Trophoblast cell (in vitro differentiated cells and primary cell): ENCODE results near the gene SENP5.
"Not testable (repeated sequence)": the region's sequence is repeated elsewhere in the genome, so short reads cannot be mapped to it uniquely, and the experiment has no call there.

Source experiments
- DNase-seq, 2 donors: peaks; one replicate each; pipeline ENCODE4 v3.0.0-alpha.2; 2016
- H2AFZ ChIP-seq: 2 replicates; pipeline ENCODE4 v1.6.1; 2013; ENCODE audit warnings: low read length, moderate library complexity, mild to moderate bottlenecking; ENCODE audit not compliant: insufficient read depth, poor library complexity
- H2AK5ac ChIP-seq: 2 replicates; pipeline ENCODE4 v1.6.1; 2013; ENCODE audit warnings: mild to moderate bottlenecking, low read length
- H2BK120ac ChIP-seq: 2 replicates; pipeline ENCODE4 v1.6.1; 2013; ENCODE audit warnings: low read length, mild to moderate bottlenecking, moderate library complexity; ENCODE audit not compliant: insufficient read depth, poor library complexity
- H2BK12ac ChIP-seq: 2 replicates; pipeline ENCODE4 v1.6.1; 2013; ENCODE audit warnings: mild to moderate bottlenecking, low read length, moderate library complexity
- H2BK5ac ChIP-seq: 2 replicates; pipeline ENCODE4 v1.6.1; 2013; ENCODE audit warnings: low read length, low read depth, moderate library complexity, mild to moderate bottlenecking; ENCODE audit not compliant: poor library complexity
- H3K14ac ChIP-seq: 2 replicates; pipeline ENCODE4 v1.6.1; 2013; ENCODE audit warnings: mild to moderate bottlenecking, low read length
- H3K18ac ChIP-seq: 2 replicates; pipeline ENCODE4 v1.6.1; 2013; ENCODE audit warnings: mild to moderate bottlenecking, low read length
- H3K23ac ChIP-seq: 2 replicates; pipeline ENCODE4 v1.6.1; 2013; ENCODE audit warnings: low read length
- H3K27ac ChIP-seq: 2 replicates; pipeline ENCODE4 v1.5.1; 2013; ENCODE audit warnings: low read depth, mild to moderate bottlenecking, inconsistent platforms, low read length, moderate library complexity
- H3K27me3 ChIP-seq: 2 replicates; pipeline ENCODE4 v1.6.1; 2013; ENCODE audit warnings: inconsistent platforms, mild to moderate bottlenecking, low read length, moderate library complexity; ENCODE audit not compliant: insufficient read depth
- H3K36me3 ChIP-seq, 2 experiments: 1 replicate in 1 of 2; 2 replicates in 1 of 2; pipeline ENCODE4 v1.6.1; 2013; ENCODE audit warnings: low read length in 2 of 2, mild to moderate bottlenecking in 2 of 2, moderate library complexity in 1 of 2; ENCODE audit not compliant: insufficient read depth in 2 of 2, control insufficient read depth in 1 of 2
- H3K4ac ChIP-seq: 2 replicates; pipeline ENCODE4 v1.6.1; 2013; ENCODE audit warnings: low read depth, mild to moderate bottlenecking, low read length, moderate library complexity
- H3K4me1 ChIP-seq, 2 experiments: 1 replicate in 1 of 2; 2 replicates in 1 of 2; pipeline ENCODE4 v1.6.1; 2013; ENCODE audit warnings: low read length in 2 of 2, mild to moderate bottlenecking in 2 of 2, moderate library complexity in 1 of 2; ENCODE audit not compliant: insufficient read depth in 2 of 2, control insufficient read depth in 1 of 2
- H3K4me2 ChIP-seq: 2 replicates; pipeline ENCODE4 v1.6.1; 2013; ENCODE audit warnings: inconsistent platforms, mild to moderate bottlenecking, low read length, moderate library complexity
- H3K4me3 ChIP-seq: 2 replicates; pipeline ENCODE4 v1.5.1; 2013; ENCODE audit warnings: mild to moderate bottlenecking, low read depth, low read length, inconsistent platforms
- H3K79me1 ChIP-seq: one replicate; pipeline ENCODE4 v1.6.1; 2013; ENCODE audit warnings: low read length
- H3K79me2 ChIP-seq: 2 replicates; pipeline ENCODE4 v1.6.1; 2013; ENCODE audit warnings: low read length, mild to moderate bottlenecking; ENCODE audit not compliant: control insufficient read depth, insufficient read depth, poor library complexity
- H3K9ac ChIP-seq: 2 replicates; pipeline ENCODE4 v1.6.1; 2013; ENCODE audit warnings: mild to moderate bottlenecking, low read length
- H3K9me3 ChIP-seq: 2 replicates; pipeline ENCODE4 v1.6.1; 2013; ENCODE audit warnings: low read depth, mild to moderate bottlenecking, control low read depth, inconsistent platforms, low read length; ENCODE audit not compliant: insufficient read depth
- H4K12ac ChIP-seq: 2 replicates; pipeline ENCODE4 v1.6.1; 2013; ENCODE audit warnings: low read depth, mild to moderate bottlenecking, low read length, moderate library complexity
- H4K8ac ChIP-seq: 2 replicates; pipeline ENCODE4 v1.6.1; 2013; ENCODE audit warnings: low read depth, mild to moderate bottlenecking, low read length, moderate library complexity
- H4K91ac ChIP-seq: one replicate; pipeline ENCODE4 v1.6.1; 2013; ENCODE audit warnings: low read depth, mild to moderate bottlenecking, low read length, moderate library complexity
- WGBS: extraction: QIAGEN DNeasy Blood & Tissue Kit; methylation state at CpG from one replicate; pipeline ENCODE4 v1.1.7; 2013; ENCODE audit warnings: missing lambda C conversion rate; ENCODE audit not compliant: insufficient read length, insufficient coverage; ENCODE audit errors: extremely low coverage; 5-methylcytosine and 5-hydroxymethylcytosine counted together

SENP5 gene

DNA sequence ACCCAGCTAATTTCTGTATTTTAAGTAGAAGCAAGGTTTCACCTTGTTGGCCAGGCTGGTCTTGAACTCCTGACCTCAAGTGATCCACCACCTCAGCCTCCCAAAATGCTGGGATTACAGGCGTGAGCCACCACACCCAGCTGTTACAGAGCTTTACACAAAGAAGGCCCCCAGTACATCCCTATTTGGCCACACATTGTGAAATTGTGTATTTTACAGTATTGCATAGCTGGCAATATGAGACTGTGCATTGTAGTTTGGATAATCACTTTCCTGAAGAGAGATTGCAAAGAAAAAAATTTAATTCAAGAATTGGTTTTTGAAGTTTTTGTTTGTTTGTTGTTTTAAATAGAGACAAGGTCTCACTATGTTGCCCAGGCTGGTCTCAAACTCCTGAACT lies 31.1 kb upstream of the SENP5 start:
- DNase-seq: peak in 1 of 2 donors; percentile 11
- H3K14ac ChIP-seq, H2BK5ac ChIP-seq, H3K36me3 ChIP-seq, H3K4me2 ChIP-seq, H2BK120ac ChIP-seq, H3K27ac ChIP-seq, H3K18ac ChIP-seq, H2BK12ac ChIP-seq, H3K23ac ChIP-seq, H3K9ac ChIP-seq, H3K9me3 ChIP-seq, H2AFZ ChIP-seq, H3K4ac ChIP-seq, H4K12ac ChIP-seq, H3K79me1 ChIP-seq, H3K27me3 ChIP-seq, H3K4me1 ChIP-seq, H4K91ac ChIP-seq, H3K4me3 ChIP-seq, H3K79me2 ChIP-seq, H2AK5ac ChIP-seq, H4K8ac ChIP-seq: not testable (repeated sequence)
- WGBS: no CpG with 5 or more reads among the region's 1 CpG

DNA sequence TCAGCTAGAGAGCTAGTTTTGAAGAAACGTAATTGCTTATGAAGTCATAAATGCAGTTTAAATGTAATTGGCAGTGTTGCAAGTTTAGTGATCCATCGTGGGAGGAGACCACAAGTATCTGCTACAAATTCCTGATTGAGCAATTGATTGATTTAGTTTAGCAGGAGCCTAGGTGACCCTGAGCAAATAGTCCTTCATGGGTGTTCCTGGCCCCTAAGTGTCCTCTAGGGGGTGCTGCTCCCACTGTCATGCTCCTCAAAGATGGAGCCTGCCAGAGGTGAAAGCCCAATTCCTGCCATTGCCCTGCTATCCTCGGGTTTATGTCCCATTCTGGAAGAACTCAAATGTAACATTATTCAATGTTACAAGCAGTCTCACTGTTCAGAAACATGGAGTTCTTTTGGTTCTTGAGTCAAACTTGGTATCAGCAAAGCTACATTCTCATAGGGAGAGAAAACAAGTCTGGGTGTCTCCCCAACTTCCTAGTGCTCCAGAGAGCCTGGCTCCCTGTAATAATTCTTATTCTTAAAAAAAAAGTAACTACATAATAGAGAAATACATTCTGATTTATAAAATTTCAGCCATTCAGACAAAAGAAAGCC lies 29.8 kb upstream of the SENP5 start:
- H3K18ac ChIP-seq: no peak overlapping the region
- no peaks in the 10 kb centered on the region for H3K27me3 ChIP-seq
- WGBS: no CpG with 5 or more reads among the region's 3 CpGs
- no peaks in the 10 kb centered on the region for H3K79me1 ChIP-seq
- no peak overlapping the region for H4K12ac ChIP-seq
- H3K23ac ChIP-seq: no peak overlapping the region
- no peak overlapping the region for H3K14ac ChIP-seq
- no peak overlapping the region for H3K4ac ChIP-seq
- no peak overlapping the region for H3K4me3 ChIP-seq
- no peak overlapping the region for H4K8ac ChIP-seq
- H2BK5ac ChIP-seq: no peak overlapping the region
- peaks cover 2 to 4% of the 10 kb centered on the region in 2 experiments for H3K36me3 ChIP-seq
- H3K9me3 ChIP-seq: no peaks in the 10 kb centered on the region
- peak; percentile 43 to 84 for DNase-seq
- no peak overlapping the region for H3K9ac ChIP-seq
- no peak overlapping the region for H2AFZ ChIP-seq
- H3K79me2 ChIP-seq: no peaks in the 10 kb centered on the region
- no peak overlapping the region for H2AK5ac ChIP-seq
- H3K27ac ChIP-seq: no peak overlapping the region
- H3K4me2 ChIP-seq: no peak overlapping the region
- H2BK12ac ChIP-seq: no peak overlapping the region
- H3K4me1 ChIP-seq: no peaks in the 10 kb centered on the region
- no peak overlapping the region for H2BK120ac ChIP-seq
- no peak overlapping the region for H4K91ac ChIP-seq

DNA sequence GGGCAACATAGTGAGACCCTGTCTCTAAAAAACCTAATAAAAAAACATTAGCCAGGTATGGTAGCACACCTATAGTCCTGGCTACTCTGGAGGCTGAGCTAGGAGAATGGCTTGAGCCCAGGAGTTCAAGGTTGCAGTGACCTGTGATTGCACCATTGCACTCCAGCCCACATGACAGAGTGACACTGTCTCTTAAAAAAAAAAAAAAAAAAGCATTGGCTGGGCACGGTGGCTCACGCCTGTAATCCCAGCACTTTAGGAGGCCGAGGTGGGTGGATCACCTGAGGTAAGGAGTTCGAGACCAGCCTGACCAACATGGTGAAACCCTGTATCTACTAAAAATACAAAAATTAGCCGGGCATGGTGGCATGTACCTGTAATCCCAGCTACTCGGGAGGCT lies 28.4 kb upstream of the SENP5 start:
- not testable (repeated sequence) for H3K9ac ChIP-seq, H3K79me2 ChIP-seq, H3K14ac ChIP-seq, H4K8ac ChIP-seq, H3K23ac ChIP-seq, H3K79me1 ChIP-seq, H2BK12ac ChIP-seq, H3K4me3 ChIP-seq, H3K4me2 ChIP-seq, H3K9me3 ChIP-seq, H2BK5ac ChIP-seq, H3K27me3 ChIP-seq, H3K4me1 ChIP-seq, DNase-seq, H3K27ac ChIP-seq, H2AFZ ChIP-seq, H3K18ac ChIP-seq, H2AK5ac ChIP-seq, H2BK120ac ChIP-seq, H4K91ac ChIP-seq, H4K12ac ChIP-seq, H3K36me3 ChIP-seq, H3K4ac ChIP-seq
- WGBS: no CpG with 5 or more reads among the region's 6 CpGs

DNA sequence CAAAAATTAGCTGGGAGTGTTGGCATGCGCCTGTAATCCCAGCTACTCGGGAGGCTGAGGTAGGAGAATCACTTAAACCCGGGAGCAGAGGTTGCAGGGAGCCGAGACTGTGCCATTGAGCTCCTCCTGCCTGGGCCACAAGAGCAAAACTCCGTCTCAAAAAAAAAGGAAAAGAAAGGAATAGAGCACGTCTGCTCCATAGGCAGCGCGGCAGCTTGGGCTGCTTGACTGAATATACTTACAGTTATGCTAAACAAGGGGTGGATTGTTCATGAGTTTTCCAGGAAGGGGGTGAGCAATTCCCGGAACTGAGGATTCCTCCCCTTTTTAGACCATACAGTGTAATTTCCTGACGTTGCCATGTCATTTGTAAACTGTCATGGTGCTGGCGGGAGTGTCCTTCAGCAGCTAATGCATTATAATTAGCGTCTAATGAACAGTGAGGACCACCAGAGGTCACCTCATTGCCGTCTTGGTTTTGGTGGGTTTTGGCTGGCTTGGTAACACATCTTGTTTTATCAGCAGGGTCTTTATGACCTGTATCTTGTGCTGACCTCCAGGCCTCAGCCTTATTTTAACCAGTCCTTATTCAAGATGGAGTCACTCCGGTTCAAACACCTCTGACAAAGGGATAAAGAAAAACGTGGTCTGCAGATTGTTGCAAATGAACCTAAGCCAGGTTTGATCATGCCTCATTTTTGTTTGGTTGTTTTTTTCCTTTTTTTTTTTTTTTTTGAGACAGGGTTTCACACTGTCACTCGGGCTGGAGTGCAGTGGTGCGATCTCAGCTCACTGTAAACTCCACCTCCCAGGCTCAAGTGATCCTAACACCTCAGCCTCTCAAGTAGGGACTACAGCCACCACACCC lies 24.9 kb upstream of the SENP5 start:
- no peak overlapping the region for H3K23ac ChIP-seq
- no peak overlapping the region for H3K9ac ChIP-seq
- WGBS: no CpG with 5 or more reads among the region's 17 CpGs
- no peak overlapping the region for H2AFZ ChIP-seq
- H3K14ac ChIP-seq: no peak overlapping the region
- no peak overlapping the region for H3K4me3 ChIP-seq
- peaks cover 0 to 5% of the 10 kb centered on the region in 2 experiments for H3K4me1 ChIP-seq
- no peak overlapping the region for H4K8ac ChIP-seq
- H4K91ac ChIP-seq: no peak overlapping the region
- no peak for DNase-seq
- H2BK12ac ChIP-seq: no peak overlapping the region
- H3K79me2 ChIP-seq: no peaks in the 10 kb centered on the region
- no peak overlapping the region for H3K4me2 ChIP-seq
- H2BK5ac ChIP-seq: no peak overlapping the region
- no peak overlapping the region for H4K12ac ChIP-seq
- no peak overlapping the region for H2BK120ac ChIP-seq
- H3K4ac ChIP-seq: no peak overlapping the region
- H3K18ac ChIP-seq: no peak overlapping the region
- H3K79me1 ChIP-seq: no peaks in the 10 kb centered on the region
- no peaks in the 10 kb centered on the region for H3K9me3 ChIP-seq
- H3K36me3 ChIP-seq: no peaks in the 10 kb centered on the region
- H3K27me3 ChIP-seq: no peaks in the 10 kb centered on the region
- no peak overlapping the region for H2AK5ac ChIP-seq
- no peak overlapping the region for H3K27ac ChIP-seq
